Left lung (tissue), 10 donors: ENCODE data around the gene FAM210B. TPM values are rescaled to one million over a fixed set of nuclear protein-coding genes. Genes with fewer than 3 reads are reported as not detected.
A peak's percentile ranks its signal among the peaks of the same experiment; 100 is the strongest.

Experiments used
- ATAC-seq: fragments of 200-7000 bp; cut with Tn5 transposase; one replicate; pipeline ENCODE4 v1.9.1; 2020; ENCODE audit warnings: moderate library complexity
- DNase-seq, 4 donors: peaks; one replicate each; pipeline ENCODE4 v3.0.0-alpha.2; 2013 to 2020
- H3K27ac ChIP-seq, 2 donors: fragments of 200-600 bp; sonication (generic) in 1 of 2; one replicate each; pipeline versions ENCODE4 v1.5.0 to v1.8.0; 2020 to 2021
- H3K27me3 ChIP-seq, 2 donors: fragments of 200-600 bp; sonication (generic) in 1 of 2; one replicate each; pipeline versions ENCODE4 v1.5.0 to v1.8.0; 2020 to 2021
- H3K36me3 ChIP-seq, 2 donors: fragments of 200-600 bp; sonication (generic) in 1 of 2; one replicate each; pipeline versions ENCODE4 v1.5.0 to v1.8.0; 2020 to 2021
- H3K4me1 ChIP-seq, 2 donors: fragments of 200-600 bp; one replicate each; pipeline ENCODE4 v1.8.0; 2021
- H3K4me3 ChIP-seq, 2 donors: fragments of 200-600 bp; sonication (generic) in 1 of 2; one replicate each; pipeline versions ENCODE4 v1.5.0 to v1.8.0; 2020 to 2021; ENCODE audit warnings: mild to moderate bottlenecking in 1 of 2
- H3K9me3 ChIP-seq, 2 donors: fragments of 200-600 bp; sonication (generic) in 1 of 2; one replicate each; pipeline versions ENCODE4 v1.5.0 to v1.8.0; 2020 to 2021
- CTCF ChIP-seq, 2 donors: fragments of 200-600 bp; sonication (generic) in 1 of 2; IDR thresholded peaks; one replicate each; pipeline versions ENCODE4 v1.5.0 to v1.8.0; 2021; ENCODE audit warnings: antibody characterized with exemption in 2 of 2
- intact Hi-C, 2 donors: fragments of 100-400 bp; cut with DNase I; formaldehyde crosslinking; loops; one replicate each; pipeline versions ENCODE4 v1.11.2 to v1.14.2; 2022
- polyA plus RNA-seq, 6 donors: library from polyadenylated mRNA; unstranded; fragments of 120-200 nt; gene quantifications; one replicate each; pipeline ENCODE4 v1.2.1, GENCODE V29; 2013; ENCODE audit not compliant: insufficient read length in 6 of 6
- total RNA-seq, 2 donors: library from RNA; stranded (reverse); fragmentation: NEBNext Ultra II Directional; extraction: Animal tissue kit (Norgen Biotek cat#: 25700); gene quantifications; one replicate each; pipeline ENCODE4 v1.2.1, GENCODE V29; 2021
- donor health status: DM: no; HTN: yes; CAD: no.
- donor health status: DM: no; HTN: no; CAD: no.

Gene FAM210B
- total and polyA plus RNA-seq, 8 donors, result 32.0 to 68.9 (median 64.4) TPM

GRCh38 chr20:56360133-56360907 lies 1.5 kb downstream of the FAM210B start:
- H3K4me3 ChIP-seq, result peak overlapping the region; percentile 70 to 79
- no peaks in the 10 kb centered on the region for H3K27me3 ChIP-seq
- no peaks in the 10 kb centered on the region for H3K9me3 ChIP-seq
- ATAC-seq, result peak; percentile 40
- TF ChIP-seq CTCF (IDR thresholded peaks at IDR 0.05), result no peak
- peak overlapping the region; percentile 48 to 69 for H3K27ac ChIP-seq
- DNase-seq, result peak in 1 of 4 donors; percentile 40
- intact Hi-C loops, result no loop called here
- H3K4me1 ChIP-seq, result peaks cover 3 to 21% of the 10 kb centered on the region in 2 donors
- H3K36me3 ChIP-seq, result peaks cover 0 to 2% of the 10 kb centered on the region in 2 donors

- no peaks in the 10 kb centered on the region for H3K27me3 ChIP-seq
- intact Hi-C loops, result no loop called here
- H3K4me1 ChIP-seq, result peaks cover 3 to 21% of the 10 kb centered on the region in 2 donors
- ATAC-seq (no peak), DNase-seq (no peak)
- H3K27ac ChIP-seq, result no peak overlapping the region
- H3K36me3 ChIP-seq, result peaks cover 0 to 8% of the 10 kb centered on the region in 2 donors
- TF ChIP-seq CTCF (IDR thresholded peaks at IDR 0.05), result no peak
- H3K4me3 ChIP-seq, result no peak overlapping the region
- no peaks in the 10 kb centered on the region for H3K9me3 ChIP-seq
These were observed 2.1 kb downstream of the FAM210B start for GRCh38 chr20:56360908-56361205.

GRCh38 chr20:56361900-56362299 lies 3.1 kb downstream of the FAM210B start:
- intact Hi-C loops, result no loop called here
- no peak for TF ChIP-seq CTCF (IDR thresholded peaks at IDR 0.05)
- ATAC-seq (no peak), DNase-seq (no peak)
- Histone ChIP-seq H3K4me1 (peaks cover 3 to 21% of the 10 kb centered on the region in 2 donors), H3K27ac (no peak overlapping the region), H3K36me3 (peaks cover 0 to 18% of the 10 kb centered on the region in 2 donors), H3K27me3 (no peaks in the 10 kb centered on the region), H3K4me3 (no peak overlapping the region), H3K9me3 (no peaks in the 10 kb centered on the region)

GRCh38 chr20:56362833-56363413 lies 4.1 kb downstream of the FAM210B start:
- H3K9me3 ChIP-seq, result no peaks in the 10 kb centered on the region
- no peak for TF ChIP-seq CTCF (IDR thresholded peaks at IDR 0.05)
- no peak overlapping the region for H3K4me3 ChIP-seq
- no peak for ATAC-seq
- intact Hi-C loops, result no loop called here
- H3K4me1 ChIP-seq, result peaks cover 3 to 21% of the 10 kb centered on the region in 2 donors
- peaks cover 0 to 28% of the 10 kb centered on the region in 2 donors for H3K36me3 ChIP-seq
- DNase-seq, result no peak
- no peak overlapping the region for H3K27ac ChIP-seq
- no peaks in the 10 kb centered on the region for H3K27me3 ChIP-seq

- Histone ChIP-seq H3K4me1 (peaks cover under 1 to 16% of the 10 kb centered on the region in 2 donors), H3K36me3 (peaks cover 0 to 33% of the 10 kb centered on the region in 2 donors), H3K4me3 (no peak overlapping the region), H3K9me3 (no peaks in the 10 kb centered on the region), H3K27ac (no peak overlapping the region), H3K27me3 (no peaks in the 10 kb centered on the region)
- ATAC-seq, result no peak
- intact Hi-C loops, result no loop called here
- DNase-seq, result no peak
- TF ChIP-seq CTCF (IDR thresholded peaks at IDR 0.05), result no peak
These were observed 4.7 kb downstream of the FAM210B start for GRCh38 chr20:56363491-56363890.
